IMR-90 (cell line): ENCODE measurements around the gene RBPJL. TPM values are rescaled to one million over a fixed set of nuclear protein-coding genes. Genes with fewer than 3 reads are reported as not detected.

Experiments used
- ATAC-seq: fragments of 200-7000 bp; cut with Tn5 transposase; 2 replicates; pipeline ENCODE4 v1.9.1; 2020; ENCODE audit warnings: low read depth, mild to moderate bottlenecking, moderate library complexity
- BruUV-seq: library from RNA; stranded (reverse); fragments of 400-500 nt; replicated peaks from 2 replicates; lab custom pipeline; 2021; lab: Mats Ljungman, UMichigan
- CTCF ChIA-PET: fragments of 300-600 bp; formaldehyde crosslinking; extraction: SDS; loops from one replicate; lab custom pipeline; 2021; ENCODE audit warnings: antibody characterized with exemption; lab: Yijun Ruan, JAX
- POLR2A ChIA-PET: fragments of 300-600 bp; sonication (Branson Sonifier 250); formaldehyde crosslinking; loops from one replicate; lab custom pipeline; 2022; ENCODE audit warnings: antibody characterized with exemption; ENCODE audit not compliant: unreplicated experiment; lab: Charles Lee
- DNase-seq: peaks from one replicate; pipeline ENCODE4 v3.0.0; 2013
- H2AFZ ChIP-seq: replicated peaks from 2 replicates; pipeline ENCODE3; 2013; ENCODE audit warnings: low read length, mild to moderate bottlenecking; ENCODE audit not compliant: poor library complexity
- H2AK5ac ChIP-seq: 2 replicates; pipeline ENCODE4 v1.6.1; 2013; ENCODE audit warnings: low read depth, low read length, inconsistent platforms
- H2AK9ac ChIP-seq: replicated peaks from 2 replicates; pipeline ENCODE3; 2013; ENCODE audit warnings: mild to moderate bottlenecking, low read depth, low read length, moderate library complexity; ENCODE audit not compliant: poor library complexity
- H2BK120ac ChIP-seq: 2 replicates; pipeline ENCODE4 v1.6.1; 2013; ENCODE audit warnings: low read depth, low read length, inconsistent platforms
- H2BK15ac ChIP-seq: 3 replicates; pipeline ENCODE4 v1.6.1; 2013; ENCODE audit warnings: low read depth, low read length, inconsistent platforms
- H2BK20ac ChIP-seq: 2 replicates; pipeline ENCODE4 v1.6.1; 2013; ENCODE audit warnings: low read depth, mild to moderate bottlenecking, inconsistent platforms, low read length, moderate library complexity
- H2BK5ac ChIP-seq: 2 replicates; pipeline ENCODE4 v1.6.1; 2013; ENCODE audit warnings: mild to moderate bottlenecking, low read depth, low read length, inconsistent platforms; ENCODE audit not compliant: poor library complexity, severe bottlenecking
- H3K14ac ChIP-seq: replicated peaks from 2 replicates; pipeline ENCODE4 v1.6.1; 2013; ENCODE audit warnings: low read depth, low read length, inconsistent platforms
- H3K18ac ChIP-seq: 2 replicates; pipeline ENCODE4 v1.6.1; 2013; ENCODE audit warnings: low read depth, low read length, control low read depth
- H3K23ac ChIP-seq: 2 replicates; pipeline ENCODE4 v1.6.1; 2013; ENCODE audit warnings: low read depth, low read length, inconsistent platforms
- H3K27ac ChIP-seq: 2 replicates; pipeline ENCODE4 v1.5.1; 2013; ENCODE audit warnings: mild to moderate bottlenecking, control low read depth, low read length; ENCODE audit not compliant: insufficient read depth
- H3K27me3 ChIP-seq: 2 replicates; pipeline ENCODE4 v1.6.1; 2013; ENCODE audit warnings: low read length; ENCODE audit not compliant: control insufficient read depth, insufficient read depth
- H3K36me3 ChIP-seq: 2 replicates; pipeline ENCODE4 v1.6.1; 2013; ENCODE audit warnings: low read length, mixed read lengths; ENCODE audit not compliant: control insufficient read depth, insufficient read depth
- H3K4ac ChIP-seq: 2 replicates; pipeline ENCODE4 v1.6.1; 2013; ENCODE audit warnings: low read depth, low read length, inconsistent platforms
- H3K4me1 ChIP-seq: 2 replicates; pipeline ENCODE4 v1.6.1; 2013; ENCODE audit warnings: low read length, mixed read lengths; ENCODE audit not compliant: control insufficient read depth, insufficient read depth
- H3K4me2 ChIP-seq: 2 replicates; pipeline ENCODE4 v1.6.1; 2013; ENCODE audit warnings: low read depth, mild to moderate bottlenecking, control low read depth, low read length, moderate library complexity
- H3K4me3 ChIP-seq: 2 replicates; pipeline ENCODE4 v1.5.1; 2013; ENCODE audit warnings: low read depth, mild to moderate bottlenecking, control low read depth, low read length, moderate library complexity; ENCODE audit not compliant: insufficient read depth
- H3K56ac ChIP-seq: 2 replicates; pipeline ENCODE4 v1.6.1; 2013; ENCODE audit warnings: low read length, inconsistent platforms; ENCODE audit not compliant: insufficient read depth; ENCODE audit errors: extremely low read depth
- H3K79me1 ChIP-seq, 2 experiments: 2 replicates each; pipeline ENCODE4 v1.6.1; 2013; ENCODE audit warnings: low read length in 2 of 2, inconsistent platforms in 1 of 2, low read depth in 1 of 2
- H3K9ac ChIP-seq: 2 replicates; pipeline ENCODE4 v1.6.1; 2013; ENCODE audit warnings: low read depth, low read length, control low read depth
- H3K9me1 ChIP-seq: 2 replicates; pipeline ENCODE4 v1.6.1; 2013; ENCODE audit warnings: low read length, inconsistent platforms; ENCODE audit not compliant: insufficient read depth
- H3K9me3 ChIP-seq: 2 replicates; pipeline ENCODE4 v1.6.1; 2013; ENCODE audit warnings: low read length; ENCODE audit not compliant: control insufficient read depth, insufficient read depth
- H4K20me1 ChIP-seq: 2 replicates; pipeline ENCODE4 v1.6.1; 2013; ENCODE audit warnings: low read length, inconsistent platforms; ENCODE audit not compliant: insufficient read depth
- H4K5ac ChIP-seq: 2 replicates; pipeline ENCODE4 v1.6.1; 2013; ENCODE audit warnings: mild to moderate bottlenecking, low read depth, low read length, control low read depth
- H4K8ac ChIP-seq, 2 experiments: 2 replicates each; pipeline ENCODE4 v1.6.1; 2013; ENCODE audit warnings: low read depth in 2 of 2, low read length in 2 of 2, control low read depth in 1 of 2, inconsistent platforms in 1 of 2
- H4K91ac ChIP-seq: 2 replicates; pipeline ENCODE4 v1.6.1; 2013; ENCODE audit warnings: low read depth, low read length, inconsistent platforms; ENCODE audit not compliant: insufficient read depth
- MAFK ChIP-seq: IDR thresholded peaks from 2 replicates; pipeline ENCODE4 v1.6.1; 2012; ENCODE audit warnings: low read depth, low read length, improper control_type of control experiment
- WGBS, 2 experiments: methylation state at CpG; one replicate each; pipeline versions ENCODE4 v1.1.5 to v1.1.7; 2013; ENCODE audit warnings: missing lambda C conversion rate in 2 of 2; ENCODE audit not compliant: insufficient read length in 1 of 2; ENCODE audit errors: extremely low coverage in 2 of 2; 5-methylcytosine and 5-hydroxymethylcytosine counted together
- dilution Hi-C: fragments of 300-500 bp; cut with HindIII; formaldehyde crosslinking; loops from one replicate; pipeline ENCODE4 v1.14.3; 2018; ENCODE audit warnings: low sequenced_read_pairs; ENCODE audit not compliant: unreplicated experiment
- in situ Hi-C: fragments of 300-500 bp; cut with MboI; formaldehyde crosslinking; loops from 3 replicates; pipeline ENCODE4 v1.14.3; 2019; ENCODE audit warnings: low sequenced_read_pairs, inconsistent platforms, mixed read lengths
- intact Hi-C: fragments of 100-400 bp; cut with micrococcal nuclease; formaldehyde crosslinking; loops from 2 replicates; pipeline ENCODE4 v1.10.0; 2022
- polyA plus RNA-seq, 3 experiments: library from polyadenylated mRNA; depleted of rRNA; stranded (reverse); fragments of >200 nt; gene quantifications; 2 replicates each; pipeline ENCODE4 v1.2.3, GENCODE V29; 2012; ENCODE audit warnings: low replicate concordance in 1 of 3
- total RNA-seq: library from RNA; depleted of rRNA; stranded (reverse); fragments of >200 nt; gene quantifications from 2 replicates; pipeline ENCODE4 v1.2.3, GENCODE V29; 2012

The RBPJL gene
- total and polyA plus RNA-seq, 2 of the 4 experiments (the other 2 are of a cell fraction): not detected

GRCh38 chr20:45257161-45257560, 49.5 kb upstream of the RBPJL start:
- no peak overlapping the region for H3K9ac ChIP-seq
- CTCF ChIA-PET: no interaction called here
- ATAC-seq: no peak
- no peak for TF ChIP-seq MAFK
- no peak overlapping the region for H2BK20ac ChIP-seq
- no peak overlapping the region for H2BK120ac ChIP-seq
- intact Hi-C loops (no loop called here), dilution Hi-C loops (no loop called here), in situ Hi-C loops (no loop called here)
- no peak overlapping the region for H2AK5ac ChIP-seq
- H3K79me1 ChIP-seq: no peaks in the 10 kb centered on the region
- no peak overlapping the region for H3K4ac ChIP-seq
- no peak overlapping the region for H4K91ac ChIP-seq
- H4K8ac ChIP-seq: no peak overlapping the region
- no peak overlapping the region for H3K4me2 ChIP-seq
- DNase-seq: no peak
- H3K9me1 ChIP-seq: no peaks in the 10 kb centered on the region
- no peak overlapping the region for H3K56ac ChIP-seq
- H3K27ac ChIP-seq: no peak overlapping the region
- H2AFZ ChIP-seq: no peak overlapping the region
- no peak overlapping the region for H3K14ac ChIP-seq
- no peaks in the 10 kb centered on the region for H3K36me3 ChIP-seq
- H2AK9ac ChIP-seq: no peak overlapping the region
- peaks cover 13% of the 10 kb centered on the region for H3K27me3 ChIP-seq
- BruUV-seq: no TSS peak
- H2BK5ac ChIP-seq: no peak overlapping the region
- POLR2A ChIA-PET: no interaction called here
- H4K5ac ChIP-seq: no peak overlapping the region
- no peak overlapping the region for H3K4me3 ChIP-seq
- no peak overlapping the region for H2BK15ac ChIP-seq
- H3K4me1 ChIP-seq: no peaks in the 10 kb centered on the region
- H3K18ac ChIP-seq: no peak overlapping the region
- no peaks in the 10 kb centered on the region for H3K9me3 ChIP-seq
- no CpG with 5 or more reads among the region's 3 CpGs for WGBS, 2 experiments
- H4K20me1 ChIP-seq: no peaks in the 10 kb centered on the region
- no peak overlapping the region for H3K23ac ChIP-seq
